HG03520 (cell line): ENCODE results near the gene CACNA2D2.
A peak's percentile ranks its signal among the peaks of the same experiment; 100 is the strongest.

Experiments
- ATAC-seq: cut with Tn5 transposase; IDR thresholded peaks from one replicate; pipeline ENCODE4 v1.9.1; 2021; ENCODE audit warnings: mild to moderate bottlenecking, moderate library complexity; ENCODE audit not compliant: unreplicated experiment

The CACNA2D2 gene

GRCh38 chr3:50334339-50335075, 168.9 kb downstream of the CACNA2D2 start:
- no peak for ATAC-seq

- ATAC-seq = no peak
Observed at GRCh38 chr3:50333744-50334328, 169.6 kb downstream of the CACNA2D2 start.

- ATAC-seq = no peak
Observed at GRCh38 chr3:50331364-50331907, 172.0 kb downstream of the CACNA2D2 start.

GRCh38 chr3:50330330-50330729, 173.1 kb downstream of the CACNA2D2 start:
- ATAC-seq = no peak

GRCh38 chr3:50327943-50328691, 175.3 kb downstream of the CACNA2D2 start, which contains the start of gene TUSC2:
TUSC2 (minus strand) TSS chr3:50328223; CDS start chr3:50328099, 124 bp downstream.
- ATAC-seq = peak; percentile 72

GRCh38 chr3:50327129-50327528, 176.3 kb downstream of the CACNA2D2 start:
- ATAC-seq = no peak

GRCh38 chr3:50326182-50326541, 177.3 kb downstream of the CACNA2D2 start:
- no peak for ATAC-seq

GRCh38 chr3:50325497-50326181, 177.8 kb downstream of the CACNA2D2 start:
- ATAC-seq = no peak

GRCh38 chr3:50325113-50325480, 178.3 kb downstream of the CACNA2D2 start:
- ATAC-seq = no peak

- no peak for ATAC-seq
Observed at GRCh38 chr3:50324351-50325112, 178.9 kb downstream of the CACNA2D2 start.

GRCh38 chr3:50323614-50324199, 179.7 kb downstream of the CACNA2D2 start:
- ATAC-seq = no peak

GRCh38 chr3:50323092-50323600, 180.3 kb downstream of the CACNA2D2 start:
- ATAC-seq = no peak

- no peak for ATAC-seq
Observed at GRCh38 chr3:50322386-50323091, 180.9 kb downstream of the CACNA2D2 start, which contains the start of gene HYAL2. HYAL2 (minus strand) TSS chr3:50322745; CDS start chr3:50320489, 2,256 bp downstream.

- ATAC-seq = no peak
Observed at GRCh38 chr3:50322115-50322385, 181.4 kb downstream of the CACNA2D2 start.

- ATAC-seq = peak; percentile 59
Observed at GRCh38 chr3:50321336-50322114, 181.9 kb downstream of the CACNA2D2 start.

- peak; percentile 37 for ATAC-seq
Observed at GRCh38 chr3:50320853-50321335, 182.5 kb downstream of the CACNA2D2 start.

GRCh38 chr3:50319894-50320625, 183.4 kb downstream of the CACNA2D2 start:
- no peak for ATAC-seq
